GM12878 (cell line): Measurements from ENCODE around the gene PON1. TPM values are rescaled to one million over a fixed set of nuclear protein-coding genes. Genes with fewer than 3 reads are reported as not detected.

Experiments
- ATAC-seq: fragments of 200-7000 bp; cut with Tn5 transposase; 3 replicates; pipeline ENCODE4 v1.9.1; 2020; ENCODE audit warnings: mild to moderate bottlenecking, moderate library complexity
- BruUV-seq: library from RNA; stranded (reverse); fragments of 400-500 nt; replicated peaks from 2 replicates; lab custom pipeline; 2021; lab: Mats Ljungman, UMichigan
- CTCF ChIA-PET: fragments of 300-600 bp; sonication (Branson Sonifier 250); formaldehyde crosslinking; extraction: SDS; loops from one replicate; lab custom pipeline; 2021; ENCODE audit warnings: inconsistent platforms; lab: Yijun Ruan, JAX
- POLR2A ChIA-PET: fragments of 350-600 bp; formaldehyde crosslinking; extraction: SDS; loops from one replicate; lab custom pipeline; 2021; ENCODE audit warnings: inconsistent platforms; lab: Charles Lee
- RAD21 ChIA-PET: fragments of 300-600 bp; sonication (Branson Sonifier 250); formaldehyde crosslinking; loops from one replicate; lab custom pipeline; 2023; ENCODE audit warnings: antibody characterized with exemption; ENCODE audit not compliant: unreplicated experiment; lab: Charles Lee
- SMC1A ChIA-PET: fragments of 300-600 bp; sonication (Branson Sonifier 250); formaldehyde crosslinking; loops from one replicate; lab custom pipeline; 2023; ENCODE audit not compliant: unreplicated experiment, uncharacterized antibody; lab: Charles Lee
- DNase-seq: peaks from one replicate; pipeline ENCODE4 v3.0.0-alpha.2; 2011; ENCODE audit warnings: low read depth, low spot score
- FAIRE-seq: peaks from 3 replicates; lab custom pipeline; 2011; peaks lifted over from hg19 to GRCh38; lab: Jason Lieb, UNC
- H2AFZ ChIP-seq: 2 replicates; pipeline ENCODE4 v1.6.0; 2011; ENCODE audit warnings: low read depth, low read length, control low read depth; ENCODE audit not compliant: control insufficient read depth
- H3K27ac ChIP-seq: 2 replicates; pipeline ENCODE4 v1.5.1; 2011; ENCODE audit warnings: control low read depth; ENCODE audit not compliant: control insufficient read depth, insufficient read depth
- H3K27me3 ChIP-seq, 2 experiments: replicated peaks in 1 of 2; 2 replicates each; pipeline versions ENCODE4 v1.6.0 to v1.6.1; 2011; ENCODE audit warnings: low read length in 1 of 2; ENCODE audit not compliant: control insufficient read depth in 2 of 2, insufficient read depth in 2 of 2
- H3K36me3 ChIP-seq, 2 experiments: 2 replicates each; pipeline ENCODE4 v1.5.1; 2011; ENCODE audit warnings: low read length in 1 of 2; ENCODE audit not compliant: control insufficient read depth in 2 of 2, insufficient read depth in 2 of 2
- H3K4me1 ChIP-seq: 2 replicates; pipeline ENCODE4 v1.6.1; 2011; ENCODE audit warnings: mild to moderate bottlenecking, low read length, moderate library complexity, mixed read lengths; ENCODE audit not compliant: control insufficient read depth, insufficient read depth
- H3K4me2 ChIP-seq: 2 replicates; pipeline ENCODE4 v1.6.0; 2011; ENCODE audit warnings: control low read depth; ENCODE audit not compliant: control insufficient read depth, insufficient read depth
- H3K4me3 ChIP-seq: fragments of 200-600 bp; sonication (generic); 2 replicates; pipeline ENCODE4 v1.5.1; 2016
- H3K79me2 ChIP-seq: 2 replicates; pipeline ENCODE4 v1.6.0; 2011; ENCODE audit warnings: low read length; ENCODE audit not compliant: control insufficient read depth, insufficient read depth
- H3K9ac ChIP-seq: 2 replicates; pipeline ENCODE4 v1.8.0; 2011; ENCODE audit warnings: low read length, control low read depth, mixed read lengths; ENCODE audit not compliant: control insufficient read depth, insufficient read depth
- H3K9me3 ChIP-seq: replicated peaks from 3 replicates; pipeline ENCODE4 v1.5.1; 2011; ENCODE audit warnings: mild to moderate bottlenecking, low read length; ENCODE audit not compliant: control insufficient read depth, insufficient read depth
- H4K20me1 ChIP-seq: 2 replicates; pipeline ENCODE4 v1.6.0; 2011; ENCODE audit not compliant: control insufficient read depth, insufficient read depth
- ATF7 ChIP-seq: fragments of 450-650 bp; IDR thresholded peaks from 2 replicates; pipeline ENCODE4 v1.6.1; 2016; ENCODE audit warnings: low read depth, mild to moderate bottlenecking
- BMI1 ChIP-seq: fragments of 450-650 bp; IDR thresholded peaks from 2 replicates; pipeline ENCODE4 v1.6.1; 2016; ENCODE audit warnings: mild to moderate bottlenecking, moderate library complexity, borderline replicate concordance
- HCFC1 ChIP-seq: fragments of 150-350 bp; IDR thresholded peaks from 2 replicates; pipeline ENCODE4 v1.6.1; 2014; ENCODE audit warnings: low read length
- MYC ChIP-seq: IDR thresholded peaks from 2 replicates; pipeline ENCODE4 v1.6.1; 2011; ENCODE audit warnings: mild to moderate bottlenecking, low read length, moderate library complexity, inconsistent platforms; ENCODE audit not compliant: insufficient read depth, insufficient replicate concordance, insufficient read length, severe bottlenecking
- PBX3 ChIP-seq: IDR thresholded peaks from 2 replicates; pipeline ENCODE4 v1.6.1; 2011; ENCODE audit warnings: mild to moderate bottlenecking, low read depth, low read length, moderate library complexity; ENCODE audit not compliant: insufficient replicate concordance
- RB1 ChIP-seq: fragments of 450-650 bp; formaldehyde crosslinking; IDR thresholded peaks from 2 replicates; pipeline ENCODE4 v1.6.1; 2017; ENCODE audit warnings: mild to moderate bottlenecking, borderline replicate concordance
- SIX5 ChIP-seq: IDR thresholded peaks from 2 replicates; pipeline ENCODE4 v1.6.1; 2011; ENCODE audit warnings: mild to moderate bottlenecking, low read depth, low read length, moderate library complexity; ENCODE audit not compliant: severe bottlenecking
- ZZZ3 ChIP-seq: IDR thresholded peaks from 2 replicates; pipeline ENCODE4 v1.6.1; 2011; ENCODE audit warnings: low read depth; ENCODE audit not compliant: control insufficient read depth, insufficient read length
- WGBS: methylation state at CpG from one replicate; pipeline ENCODE4 v1.1.6; 2016; ENCODE audit warnings: low lambda C conversion rate; ENCODE audit not compliant: insufficient replicate concordance, insufficient coverage; ENCODE audit errors: missing lambda C conversion rate; 5-methylcytosine and 5-hydroxymethylcytosine counted together
- in situ Hi-C: fragments of 300-500 bp; cut with MboI; formaldehyde crosslinking; loops from 9 replicates; pipeline ENCODE4 v1.14.3; 2018; ENCODE audit warnings: mixed read lengths
- intact Hi-C: fragments of 100-400 bp; cut with micrococcal nuclease; formaldehyde crosslinking; loops from one replicate; pipeline ENCODE4 v1.14.2; 2022; ENCODE audit not compliant: unreplicated experiment
- polyA plus RNA-seq, 11 experiments: library from polyadenylated mRNA; depleted of rRNA in 4 of 11; unstranded in 6 of 11; stranded (reverse) in 5 of 11; fragments of >200 nt; fragmentation: Nextera tagmentation in 4 of 11; fragmentation: Illumina TruSeq in 1 of 11; extraction: Ambion mirVana in 4 of 11; extraction: Trizol in 1 of 11; gene quantifications; 1 replicate in 1 of 11; 2 replicates in 10 of 11; pipeline versions ENCODE4 v1.2.1 to v1.2.3, GENCODE V29; 2011 to 2016; ENCODE audit warnings: inconsistent platforms in 2 of 11, missing spikeins in 2 of 11, low read depth in 1 of 11
- total RNA-seq, 4 experiments: library from RNA; depleted of rRNA in 3 of 4; stranded (reverse); fragments of >200 nt in 3 of 4; fragmentation: Illumina TruSeq in 1 of 4; extraction: Trizol in 1 of 4; gene quantifications; 2 replicates each; pipeline versions ENCODE4 v1.2.1 to v1.2.3, GENCODE V29; 2013 to 2021

PON1 gene
- total and polyA plus RNA-seq, 10 of the 15 experiments (the other 5 are each of a cell fraction or from before 2014, with no cell fraction given): 0.10 to 0.26 (median 0.23) TPM; not detected in 4

- no TSS peak for BruUV-seq
- SMC1A ChIA-PET: interaction anchor here (1.0 to 6.3 kb wide), 3 partner anchors 14 to 438 kb away, joined by 4 to 56 read pairs (median 4); no protein-coding TSS in a partner anchor
- DNase-seq (no peak), FAIRE-seq (no peak), ATAC-seq (no peak)
- Histone ChIP-seq H3K4me3 (no peak overlapping the region), H4K20me1 (no peaks in the 10 kb centered on the region), H3K4me1 (no peaks in the 10 kb centered on the region), H3K9me3 (no peaks in the 10 kb centered on the region), H3K4me2 (no peak overlapping the region), H3K27ac (no peak overlapping the region), H3K79me2 (no peaks in the 10 kb centered on the region), H3K9ac (no peak overlapping the region), H3K27me3 (no peaks in the 10 kb centered on the region), H3K36me3 (no peaks in the 10 kb centered on the region), H2AFZ (no peak overlapping the region)
- in situ Hi-C loops: no loop called here
- RAD21 ChIA-PET: interaction anchor here (2.1 kb wide), 1 partner anchor 225 kb away, joined by 9 read pairs; no protein-coding TSS in a partner anchor
- intact Hi-C loops: no loop called here
- WGBS: 29% methylated on average over 1 of the region's 1 CpG
- POLR2A ChIA-PET: no interaction called here
- CTCF ChIA-PET: interaction anchor here (0.6 to 1.3 kb wide), 5 partner anchors 45 to 689 kb away, joined by 3 read pairs; partner anchors contain the start of gene PON1
- TF ChIP-seq ZZZ3: no peak
- TF ChIP-seq HCFC1: no peak
- TF ChIP-seq MYC: no peak
- no peak for TF ChIP-seq ATF7
- TF ChIP-seq PBX3: no peak
- no peak for TF ChIP-seq RB1
- no peak for TF ChIP-seq SIX5
- TF ChIP-seq BMI1: no peak
Measured at GRCh38 chr7:95251966-95252365, 72.4 kb downstream of the PON1 start.
